ENCODE results near the gene COA5.

Gene COA5

DNA sequence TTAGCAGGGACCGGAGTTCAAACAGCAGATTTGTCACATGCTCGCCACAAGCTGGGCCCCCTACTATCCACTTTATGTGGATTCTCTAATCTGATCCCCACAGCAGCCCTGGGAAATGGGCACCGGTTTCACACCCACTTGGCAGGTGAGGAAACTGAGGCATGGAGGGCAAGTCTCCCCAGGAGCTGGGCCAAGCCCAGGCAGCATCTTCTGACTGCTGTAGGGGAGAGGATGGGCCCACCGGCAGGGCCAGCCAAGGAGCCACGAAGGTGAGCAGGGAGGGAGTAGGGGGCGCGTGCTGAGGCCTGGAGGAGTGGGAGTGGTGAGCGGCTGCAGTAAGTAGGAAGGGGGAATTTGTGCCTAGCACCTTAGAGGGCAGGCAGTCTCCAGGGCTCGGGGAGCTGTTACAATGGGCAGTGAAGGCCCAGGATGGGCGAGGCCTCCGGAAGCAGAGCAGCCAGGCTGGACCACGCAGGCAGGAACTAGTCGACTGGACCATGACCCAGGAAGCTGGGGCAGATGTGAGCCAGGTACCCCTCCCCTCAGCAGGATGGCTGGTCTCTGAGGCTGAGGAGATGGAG lies 37.1 kb downstream of the COA5 start:
- DNase-seq = no peak

GRCh38 chr2:98570356-98570755 lies 38.0 kb downstream of the COA5 start:
- no peak for DNase-seq

DNA sequence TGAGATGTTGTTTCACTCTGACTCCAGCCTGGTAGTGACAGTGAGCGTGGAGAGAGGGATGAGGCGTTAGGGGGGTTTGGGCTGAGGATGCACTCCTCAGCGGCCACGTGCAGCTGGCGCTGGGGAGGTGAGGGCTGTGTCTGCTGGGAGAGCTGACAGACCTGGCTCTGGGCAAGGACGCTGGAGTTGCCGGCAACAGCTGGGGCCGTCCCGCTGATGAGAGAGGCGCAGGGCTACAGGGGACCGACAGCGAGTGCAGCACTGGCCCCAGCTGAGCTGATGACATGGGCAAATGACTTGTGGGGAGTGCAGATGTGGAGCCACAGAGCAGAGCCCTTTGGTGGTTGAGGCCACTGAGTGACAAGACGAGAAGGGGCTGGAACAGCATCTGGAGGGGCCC lies 38.4 kb downstream of the COA5 start:
- no peak for DNase-seq

DNA sequence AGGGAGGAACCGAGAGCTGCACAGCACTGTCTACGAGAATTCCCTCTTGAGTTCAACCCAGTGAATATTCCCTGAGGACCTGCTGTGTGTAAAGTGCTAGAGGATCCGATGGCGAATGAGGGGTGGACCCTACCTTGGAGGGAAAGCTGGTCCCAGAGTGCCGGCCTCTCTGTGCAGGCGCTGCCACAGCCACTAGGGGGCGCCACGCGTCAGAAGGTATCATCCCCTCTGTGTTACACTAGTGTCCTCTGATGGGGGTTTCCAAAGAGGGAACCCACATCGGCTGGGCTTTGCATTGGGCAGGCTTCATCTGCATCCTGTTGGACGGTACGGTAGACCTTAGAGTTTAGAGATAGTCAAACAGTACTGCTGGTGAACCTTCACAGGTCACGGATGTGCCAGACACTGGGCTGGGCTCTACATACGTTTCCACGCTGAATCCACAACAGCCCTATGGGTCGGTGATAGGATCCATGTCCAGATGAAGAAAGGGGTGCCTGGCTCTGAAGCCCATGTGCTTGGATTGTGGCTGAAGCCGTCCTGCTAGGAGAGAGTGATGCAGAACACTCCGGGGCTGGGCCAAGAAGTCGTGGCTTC lies 39.0 kb downstream of the COA5 start:
- DNase-seq = no peak

GRCh38 chr2:98568161-98568956 lies 40.0 kb downstream of the COA5 start:
- DNase-seq = no peak

GRCh38 chr2:98565941-98566340 lies 42.4 kb downstream of the COA5 start:
- no peak for DNase-seq

GRCh38 chr2:98565286-98565860 lies 42.9 kb downstream of the COA5 start:
- no peak for DNase-seq

DNA sequence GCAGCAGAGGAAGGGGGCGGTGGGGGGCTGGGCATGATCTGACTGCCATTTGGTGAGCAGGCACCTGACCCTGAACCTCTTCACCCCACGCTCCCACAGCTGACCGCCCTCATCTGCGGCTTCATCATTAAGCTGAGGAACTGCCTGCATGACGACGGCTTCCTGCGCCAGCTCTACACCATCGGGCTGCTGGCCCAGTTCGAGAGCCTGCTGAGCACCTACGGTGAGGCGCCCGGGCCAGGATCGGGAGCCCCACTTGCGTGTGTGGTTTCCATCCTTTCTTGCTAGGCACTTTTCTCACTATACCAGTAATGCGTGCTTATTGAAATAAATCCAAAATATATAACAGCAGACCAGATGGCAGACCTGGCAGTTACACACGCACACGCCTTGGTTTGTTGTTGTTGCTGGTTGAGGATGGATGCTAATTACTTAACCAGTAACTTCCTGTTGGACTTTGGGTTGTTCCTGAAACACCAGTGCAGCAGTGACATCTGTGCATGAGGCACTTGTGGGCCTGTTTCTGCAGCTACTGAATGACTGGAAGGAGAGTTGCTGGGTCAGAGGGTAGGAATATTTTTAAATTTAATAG lies 43.7 kb downstream of the COA5 start:
- DNase-seq = no peak

DNA sequence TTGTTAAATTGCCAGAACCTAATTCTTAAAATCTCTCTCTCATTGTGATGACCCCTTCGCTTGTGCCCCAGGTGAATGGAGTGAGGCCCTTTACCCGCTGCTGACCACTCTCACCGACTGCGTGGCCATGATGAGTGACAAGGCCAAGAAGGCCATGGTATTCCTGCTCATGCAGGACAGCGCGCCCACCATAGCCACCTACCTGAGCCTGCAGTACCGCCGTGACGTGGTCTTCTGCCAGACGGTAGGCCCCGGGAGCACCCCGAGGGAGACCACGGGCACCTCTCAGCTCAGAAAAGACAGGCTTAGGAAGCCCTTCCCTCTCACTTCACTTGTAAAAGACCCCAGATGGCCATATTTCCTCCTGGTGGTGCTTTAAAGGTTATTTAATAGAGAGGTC lies 44.9 kb downstream of the COA5 start:
- no peak for DNase-seq

DNA sequence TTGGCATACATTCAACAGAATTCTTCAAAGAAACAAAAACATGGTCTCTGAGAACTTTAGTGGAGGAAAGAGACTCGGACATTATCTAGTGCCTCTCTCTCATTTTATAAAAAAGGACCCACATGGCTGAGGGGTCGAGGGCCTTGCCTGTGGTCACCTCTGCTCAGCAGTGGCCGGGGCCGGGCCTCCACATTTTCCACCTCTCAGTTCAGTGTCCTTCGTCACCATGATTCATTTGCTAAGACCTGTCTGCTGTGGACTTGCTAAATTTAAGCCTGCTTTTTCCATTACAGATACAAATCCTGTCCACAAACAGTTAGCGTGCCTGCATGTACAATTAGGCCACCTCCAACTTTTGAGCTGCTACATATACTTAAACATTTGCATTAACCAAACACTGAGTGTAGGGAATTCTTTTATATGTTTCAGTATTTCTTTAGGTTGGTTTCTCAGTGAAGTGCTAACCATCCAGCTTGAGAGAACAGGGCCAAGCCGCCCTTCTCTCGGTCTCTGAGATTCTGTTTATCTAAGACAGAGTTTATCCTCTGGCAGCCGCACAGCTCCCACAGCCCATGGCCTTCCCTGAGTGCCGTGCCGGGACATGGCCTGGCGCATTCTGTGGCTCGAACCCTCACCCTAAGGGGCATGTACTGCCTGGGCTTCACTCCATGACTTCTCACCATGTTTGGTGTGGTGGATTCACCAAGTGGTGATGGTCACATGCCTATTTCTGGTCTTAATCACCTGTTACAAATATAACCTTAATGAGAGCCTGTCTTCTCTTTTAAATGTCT lies 46.2 kb downstream of the COA5 start:
- DNase-seq = no peak

GRCh38 chr2:98561018-98561417 lies 47.3 kb downstream of the COA5 start:
- DNase-seq = no peak

DNA sequence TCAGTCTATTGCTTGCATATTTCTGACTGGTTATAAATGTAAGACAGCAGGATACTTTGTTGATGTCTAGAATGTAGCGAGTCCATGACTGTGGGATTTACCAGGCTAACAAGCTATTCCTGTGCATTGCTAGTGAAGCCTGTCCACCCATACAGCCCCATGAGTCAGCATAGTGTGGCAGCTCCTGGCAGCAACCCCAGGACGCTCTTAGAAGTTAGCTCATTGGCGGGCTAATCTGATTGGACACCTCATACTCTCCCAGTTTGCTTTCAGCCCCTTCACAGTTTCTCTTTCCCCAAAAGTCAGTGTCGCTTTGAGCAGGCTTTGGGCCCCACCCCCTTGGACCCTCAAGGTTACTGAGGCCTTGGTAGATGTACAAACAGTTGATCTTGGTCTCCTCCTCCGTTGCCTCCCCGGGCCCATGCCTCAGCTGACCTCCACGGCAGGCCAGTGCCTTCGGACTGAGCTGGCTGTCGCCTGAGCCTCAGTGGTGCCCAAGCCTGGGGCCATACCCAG lies 48.0 kb downstream of the COA5 start:
- DNase-seq = no peak

GRCh38 chr2:98559581-98559980 lies 48.7 kb downstream of the COA5 start:
- DNase-seq = no peak

DNA sequence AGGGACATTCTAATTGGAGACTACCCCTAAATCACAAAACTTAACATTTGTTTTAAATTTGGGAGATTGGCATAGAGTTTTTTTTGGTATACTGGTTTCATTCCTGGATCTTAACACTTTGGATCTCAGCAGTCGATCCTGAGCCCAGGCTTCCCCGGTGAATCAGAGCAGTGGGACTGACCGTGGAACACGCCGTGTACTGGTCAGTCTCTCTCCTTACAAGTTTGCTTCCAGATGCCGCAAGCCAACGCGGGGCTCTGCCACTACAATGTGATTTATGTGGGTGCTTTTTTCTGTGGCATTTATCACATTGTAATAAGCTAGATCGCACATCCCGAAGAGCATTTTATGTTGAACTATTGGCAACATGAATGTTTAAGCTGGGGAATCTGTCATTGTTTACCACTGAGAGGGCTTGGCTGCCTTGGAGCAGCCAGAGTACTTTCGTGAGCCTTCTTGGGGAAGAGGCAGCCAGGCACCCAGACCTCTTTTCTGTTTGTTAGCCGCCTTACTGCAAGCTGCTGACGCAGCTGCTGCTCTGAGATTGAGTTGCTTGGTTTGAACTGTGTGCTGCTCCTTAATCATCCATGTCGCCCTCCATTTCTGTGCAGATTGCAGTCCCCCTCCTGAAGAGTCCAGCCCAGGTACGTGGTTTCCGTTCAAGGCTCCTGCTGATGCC lies 49.3 kb downstream of the COA5 start:
- no peak for DNase-seq

DNA sequence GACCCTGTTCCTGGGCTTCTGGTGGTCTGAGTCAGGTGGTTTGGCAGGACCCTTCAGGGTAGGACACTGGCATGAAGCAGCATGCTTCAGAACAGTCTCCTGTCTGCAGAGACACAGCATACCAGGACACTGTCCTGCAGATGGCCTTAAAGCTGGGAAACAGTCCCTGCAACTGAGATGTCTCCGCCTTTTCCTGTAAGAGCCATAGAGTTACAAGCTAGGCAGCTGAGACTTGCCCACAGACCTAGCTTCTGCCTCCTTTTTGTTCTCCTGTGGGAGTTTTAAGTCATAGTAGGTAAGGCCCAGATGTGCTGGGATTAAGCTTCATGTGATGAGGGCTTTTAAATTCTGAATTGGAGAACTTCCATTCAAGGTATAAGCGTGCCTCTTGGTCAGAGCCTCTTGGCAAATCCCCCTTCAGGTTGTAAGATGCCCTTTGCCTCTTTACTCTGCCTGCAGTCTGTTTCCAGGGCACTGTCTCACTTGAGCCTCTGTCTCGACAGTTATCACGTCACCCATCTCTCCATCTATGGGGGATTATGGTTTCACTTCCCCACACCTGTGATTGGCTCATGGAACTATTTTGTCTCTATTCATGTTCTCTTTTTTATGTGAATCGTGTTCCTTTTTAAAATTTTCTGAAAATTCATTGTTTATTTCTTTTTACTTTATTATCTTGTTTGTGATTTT lies 51.8 kb downstream of the COA5 start:
- no peak for DNase-seq

DNA sequence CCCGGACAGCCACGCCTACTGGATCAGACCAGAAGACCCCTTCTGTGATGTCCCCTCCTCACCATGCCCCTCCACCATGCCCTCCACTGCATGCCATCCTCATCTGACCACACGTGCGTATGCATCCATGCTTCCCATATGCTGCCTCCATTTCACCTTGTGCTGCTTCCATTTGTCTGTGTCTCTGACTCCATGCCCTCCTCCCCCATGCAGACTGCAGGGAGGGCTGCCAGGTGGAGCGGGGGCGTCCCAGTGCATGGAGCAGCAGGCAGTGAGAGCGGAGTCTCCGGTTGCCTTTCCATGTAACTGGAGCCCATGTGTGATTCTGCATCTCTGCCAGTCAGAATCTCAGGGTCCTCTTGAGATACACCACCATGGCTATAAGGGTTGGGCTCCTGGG lies 52.6 kb downstream of the COA5 start:
- no peak for DNase-seq

- peak; percentile 70 for DNase-seq
Measured at GRCh38 chr2:98554116-98554861, 54.0 kb downstream of the COA5 start.

GRCh38 chr2:98552499-98553179 lies 55.7 kb downstream of the COA5 start:
- DNase-seq = no peak

DNA sequence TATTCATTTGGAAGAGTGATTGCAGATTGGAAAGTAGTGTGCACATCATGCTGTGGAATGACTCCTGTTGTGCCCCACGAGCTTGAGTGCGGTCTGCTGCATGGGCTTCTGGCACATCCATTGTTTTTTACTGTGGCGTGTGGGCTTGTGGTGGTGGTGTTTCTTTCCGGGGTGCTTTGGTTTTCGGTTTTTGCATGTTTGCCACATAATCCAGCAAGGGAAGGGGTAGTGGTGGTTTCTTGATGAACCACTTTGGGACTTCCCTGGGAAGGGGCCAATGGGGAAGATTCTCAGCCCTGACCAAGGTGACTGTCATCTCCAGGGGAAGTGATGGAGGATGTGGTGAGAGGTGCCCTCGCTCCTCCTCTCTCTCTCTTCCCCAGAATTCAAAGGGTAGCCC lies 57.0 kb downstream of the COA5 start:
- no peak for DNase-seq

DNA sequence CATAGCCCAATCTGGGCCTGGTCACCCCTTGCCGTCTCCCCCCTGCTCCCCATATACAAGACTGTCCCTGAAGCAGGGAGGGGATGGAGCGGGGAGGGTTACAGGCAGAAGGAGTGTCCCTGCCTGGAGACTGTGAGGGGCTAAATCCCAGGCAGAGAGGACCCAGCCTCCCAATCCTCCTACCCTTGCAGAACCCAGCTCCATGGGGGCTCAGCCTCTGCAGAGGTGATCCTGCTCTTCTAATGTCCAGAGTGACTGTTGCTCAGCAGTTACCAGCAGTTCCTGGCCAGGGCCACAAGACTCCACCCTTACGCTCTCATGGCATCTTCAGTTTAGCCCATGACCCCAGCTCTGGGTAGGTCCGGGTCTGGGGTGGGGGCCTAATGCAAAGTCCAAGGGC lies 58.1 kb downstream of the COA5 start:
- DNase-seq = no peak
